Body of pancreas (tissue), 4 donors: ENCODE measurements around the gene PCSK2.

ENCODE experiments used
- POLR2A ChIP-seq, 3 donors: fragments of 450-650 bp; IDR thresholded peaks; one replicate each; pipeline ENCODE4 v1.6.1; 2016; ENCODE audit warnings: antibody characterized with exemption in 3 of 3, mild to moderate bottlenecking in 2 of 3
- TF ChIP-seq, protein P1 (sequence below), 7 experiments: fragments of 450-650 bp in 4 of 7; fragments of 200-600 bp in 3 of 7; sonication (generic) in 3 of 7; IDR thresholded peaks; one replicate each; pipeline ENCODE4 v1.5.1; 2016 to 2019; ENCODE audit warnings: antibody characterized with exemption in 7 of 7

- TF ChIP-seq, protein P1, sequence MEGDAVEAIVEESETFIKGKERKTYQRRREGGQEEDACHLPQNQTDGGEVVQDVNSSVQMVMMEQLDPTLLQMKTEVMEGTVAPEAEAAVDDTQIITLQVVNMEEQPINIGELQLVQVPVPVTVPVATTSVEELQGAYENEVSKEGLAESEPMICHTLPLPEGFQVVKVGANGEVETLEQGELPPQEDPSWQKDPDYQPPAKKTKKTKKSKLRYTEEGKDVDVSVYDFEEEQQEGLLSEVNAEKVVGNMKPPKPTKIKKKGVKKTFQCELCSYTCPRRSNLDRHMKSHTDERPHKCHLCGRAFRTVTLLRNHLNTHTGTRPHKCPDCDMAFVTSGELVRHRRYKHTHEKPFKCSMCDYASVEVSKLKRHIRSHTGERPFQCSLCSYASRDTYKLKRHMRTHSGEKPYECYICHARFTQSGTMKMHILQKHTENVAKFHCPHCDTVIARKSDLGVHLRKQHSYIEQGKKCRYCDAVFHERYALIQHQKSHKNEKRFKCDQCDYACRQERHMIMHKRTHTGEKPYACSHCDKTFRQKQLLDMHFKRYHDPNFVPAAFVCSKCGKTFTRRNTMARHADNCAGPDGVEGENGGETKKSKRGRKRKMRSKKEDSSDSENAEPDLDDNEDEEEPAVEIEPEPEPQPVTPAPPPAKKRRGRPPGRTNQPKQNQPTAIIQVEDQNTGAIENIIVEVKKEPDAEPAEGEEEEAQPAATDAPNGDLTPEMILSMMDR (IDR thresholded peaks at IDR 0.05), result no peak
- no peak for TF ChIP-seq POLR2A (IDR thresholded peaks at IDR 0.05)
These were observed 87.4 kb downstream of the PCSK2 start for GRCh38 chr20:17314264-17314663.
